HG02588 (cell line): Measurements from ENCODE around the gene RXRA.

Experiments used
- ATAC-seq: cut with Tn5 transposase; IDR thresholded peaks from one replicate; pipeline ENCODE4 v1.9.1; 2021; ENCODE audit warnings: mild to moderate bottlenecking, moderate library complexity; ENCODE audit not compliant: unreplicated experiment

RXRA gene

GRCh38 chr9:134442085-134442474 lies 115.8 kb downstream of the RXRA start:
- ATAC-seq, result no peak

DNA sequence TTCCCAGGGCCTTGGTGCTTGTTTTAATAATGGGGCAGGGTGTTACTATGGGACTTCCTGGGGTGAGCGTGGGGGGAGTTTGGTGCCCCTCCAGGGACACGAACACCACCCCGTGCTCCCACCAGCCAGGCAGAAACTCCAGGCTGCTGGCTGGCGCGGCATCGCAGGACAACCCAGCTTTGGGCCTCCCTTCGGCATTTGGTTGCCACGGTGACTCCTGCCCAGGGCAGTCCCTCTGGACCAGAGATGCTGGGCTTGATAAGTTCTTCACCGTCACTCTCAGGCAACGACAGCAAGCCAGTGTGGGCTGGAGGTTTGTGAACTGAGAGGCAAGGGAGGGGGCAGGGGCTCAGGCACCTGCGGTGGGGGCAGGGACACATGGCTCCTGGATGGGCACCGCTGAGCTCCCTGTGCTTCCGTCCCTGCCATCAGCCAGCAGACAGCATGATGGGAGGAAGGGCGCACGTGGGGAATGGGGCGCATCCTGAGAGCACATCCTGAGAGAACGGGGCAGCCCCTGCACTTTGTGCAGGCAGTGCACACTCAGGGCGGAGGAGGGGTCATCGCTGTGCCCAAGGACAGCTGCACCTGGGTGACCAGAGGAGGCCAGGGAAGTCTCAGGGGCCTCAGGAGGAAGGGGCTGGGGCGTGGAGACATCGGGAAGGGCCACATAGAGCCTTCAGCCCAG lies 116.4 kb downstream of the RXRA start:
- no peak for ATAC-seq

- no peak for ATAC-seq
Observed at GRCh38 chr9:134443174-134444037, 117.2 kb downstream of the RXRA start.

DNA sequence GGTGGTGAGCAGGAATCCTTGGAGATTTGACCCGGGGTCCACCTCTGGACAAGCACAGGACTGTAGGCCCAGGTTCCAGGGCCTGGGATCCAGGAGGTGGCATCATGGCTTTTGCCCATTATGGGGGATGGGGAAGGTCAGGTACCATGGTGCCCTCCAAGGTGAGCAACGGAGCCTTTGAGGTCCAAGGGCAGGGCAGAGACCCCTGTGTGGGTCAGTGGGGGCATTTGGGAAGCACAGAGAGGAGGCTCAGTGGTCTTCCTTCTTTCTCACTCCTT lies 117.7 kb downstream of the RXRA start:
- no peak for ATAC-seq

DNA sequence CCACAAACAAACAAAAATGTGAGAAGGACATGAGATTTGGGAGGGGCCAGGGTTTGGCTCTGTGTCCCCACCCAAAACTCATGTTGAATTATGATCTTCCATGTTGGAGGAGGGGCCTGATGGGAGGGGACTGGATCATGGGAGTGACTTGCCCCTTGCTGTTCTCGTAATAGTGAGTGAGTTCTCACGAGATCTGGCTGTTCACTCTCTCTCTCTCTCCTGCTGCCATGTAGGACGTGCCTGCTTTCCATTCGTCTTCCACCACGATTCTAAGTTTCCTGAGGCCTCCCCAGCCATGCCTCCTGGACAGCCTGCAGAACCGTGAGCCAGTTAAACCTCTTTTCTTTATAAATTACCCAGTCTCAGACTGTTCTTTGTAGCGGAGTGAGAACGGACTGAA lies 118.7 kb downstream of the RXRA start:
- no peak for ATAC-seq

- ATAC-seq, result peak; percentile 70
Observed at GRCh38 chr9:134449180-134449916, 123.1 kb downstream of the RXRA start.

GRCh38 chr9:134451700-134452458 lies 125.6 kb downstream of the RXRA start:
- no peak for ATAC-seq

- ATAC-seq, result no peak
Observed at GRCh38 chr9:134452728-134453127, 126.5 kb downstream of the RXRA start.

DNA sequence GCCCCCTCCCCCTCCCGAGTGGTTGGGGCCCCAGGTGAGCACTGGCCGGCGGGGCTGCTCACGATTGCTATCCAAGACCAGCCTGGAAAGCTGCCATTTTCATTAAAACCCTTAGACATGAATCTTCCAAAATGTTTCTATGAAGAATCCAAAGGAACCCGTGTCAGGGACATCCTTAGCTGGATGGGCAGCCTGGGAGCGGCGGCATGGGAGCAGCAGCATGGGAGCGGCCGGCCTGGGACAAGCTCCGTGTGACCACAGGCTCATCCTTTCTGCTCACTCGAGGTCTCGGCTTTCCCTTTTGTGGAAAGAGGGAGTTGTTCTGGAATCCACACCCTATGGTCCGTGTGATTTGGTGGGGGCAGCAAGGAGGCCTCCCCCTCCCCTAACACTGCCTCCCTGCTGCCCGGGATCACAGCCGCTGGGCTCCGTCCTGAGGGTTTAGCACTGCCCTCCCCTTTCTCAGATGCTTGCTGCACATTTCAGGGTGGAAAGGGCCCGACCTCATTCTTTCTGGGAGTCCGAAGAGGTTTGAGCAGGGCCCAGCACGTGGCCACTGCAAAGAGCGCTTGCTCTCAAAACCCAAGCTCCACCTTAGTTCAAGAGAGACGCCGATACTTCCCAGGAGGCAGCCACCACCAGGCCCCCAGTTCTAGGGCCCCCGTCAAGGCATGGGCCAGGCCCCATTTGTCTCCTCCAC lies 127.7 kb downstream of the RXRA start:
- ATAC-seq, result no peak

- ATAC-seq, result no peak
Observed at GRCh38 chr9:134454476-134454857, 128.2 kb downstream of the RXRA start.

GRCh38 chr9:134455021-134455471 lies 128.8 kb downstream of the RXRA start:
- no peak for ATAC-seq

GRCh38 chr9:134455537-134455933 lies 129.3 kb downstream of the RXRA start:
- no peak for ATAC-seq

- ATAC-seq, result no peak
Observed at GRCh38 chr9:134455934-134456755, 129.9 kb downstream of the RXRA start.

DNA sequence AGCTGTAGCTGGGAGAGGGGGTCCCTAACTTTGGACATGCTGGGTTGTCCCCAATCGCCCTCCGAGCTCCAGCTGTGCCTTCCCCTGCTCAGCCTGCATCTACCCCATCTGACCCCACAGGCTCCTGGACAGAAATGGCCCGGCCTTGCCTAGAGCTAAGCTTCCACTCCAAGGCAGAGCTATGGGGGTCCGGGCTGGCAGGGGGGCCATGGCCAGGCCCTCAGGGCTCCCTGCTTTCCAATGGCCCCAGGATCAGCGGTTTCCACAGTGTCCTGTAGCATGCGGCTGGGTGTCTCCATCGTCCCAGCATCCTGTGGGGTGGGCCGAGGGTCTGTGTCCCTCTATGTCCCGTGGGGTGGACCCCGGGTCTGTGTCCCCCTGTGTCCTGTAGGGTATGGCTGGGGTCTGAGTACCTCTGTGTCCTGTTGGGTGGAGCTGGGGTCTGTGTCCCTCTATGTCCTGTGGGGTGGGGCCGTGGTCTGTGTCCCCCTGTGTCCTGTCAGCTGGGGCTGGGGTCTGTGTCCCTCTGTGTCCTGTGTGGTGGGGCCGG lies 130.6 kb downstream of the RXRA start:
- ATAC-seq, result no peak

DNA sequence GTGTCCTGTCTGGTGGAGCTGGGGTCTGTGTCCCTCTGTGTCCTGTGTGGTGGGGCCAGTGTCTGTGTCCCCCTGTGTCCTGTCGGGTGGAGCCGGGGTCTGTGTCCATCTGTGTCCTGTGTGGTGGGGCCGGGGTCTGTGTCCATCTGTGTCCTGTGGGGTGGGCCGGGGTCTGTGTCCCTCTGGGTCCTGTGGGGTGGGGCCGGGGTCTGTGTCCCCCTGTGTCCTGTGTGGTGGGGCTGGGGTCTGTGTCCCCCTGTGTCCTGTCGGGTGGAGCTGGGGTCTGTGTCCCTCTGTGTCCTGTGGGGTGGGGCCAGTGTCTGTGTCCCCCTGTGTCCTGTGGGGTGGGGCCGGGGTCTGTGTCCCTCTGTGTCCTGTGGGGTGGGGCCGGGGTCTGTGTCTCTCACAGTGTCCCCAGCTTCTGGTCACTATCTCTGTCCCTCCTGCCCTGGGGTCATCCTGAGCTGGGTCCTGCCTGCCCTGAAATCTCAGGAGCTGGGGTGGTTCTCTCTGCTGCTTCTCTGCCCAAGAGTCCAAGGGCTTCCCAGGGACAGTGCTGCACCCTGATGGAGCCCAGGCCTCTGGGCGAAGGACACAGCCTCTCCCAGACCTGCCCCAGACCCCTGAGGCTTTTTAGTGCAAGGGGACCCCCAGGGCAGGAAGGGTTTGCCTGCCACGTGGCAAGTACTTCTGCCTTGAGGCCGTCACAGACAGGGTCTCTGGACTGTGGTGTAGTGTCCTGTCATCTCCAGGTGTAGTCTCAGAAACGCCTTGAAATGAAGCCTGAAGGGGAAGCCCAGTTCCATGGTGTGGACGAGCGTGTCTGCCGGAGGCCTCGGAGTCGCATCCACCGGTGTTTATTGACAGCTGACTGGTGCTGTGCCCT lies 131.3 kb downstream of the RXRA start:
- no peak for ATAC-seq

GRCh38 chr9:134458207-134459108 lies 132.2 kb downstream of the RXRA start:
- ATAC-seq, result no peak

GRCh38 chr9:134459164-134459563 lies 132.9 kb downstream of the RXRA start:
- no peak for ATAC-seq
